ENCODE measurements around the gene IL34.
A peak's percentile ranks its signal among the peaks of the same experiment; 100 is the strongest.

The IL34 gene

DNA sequence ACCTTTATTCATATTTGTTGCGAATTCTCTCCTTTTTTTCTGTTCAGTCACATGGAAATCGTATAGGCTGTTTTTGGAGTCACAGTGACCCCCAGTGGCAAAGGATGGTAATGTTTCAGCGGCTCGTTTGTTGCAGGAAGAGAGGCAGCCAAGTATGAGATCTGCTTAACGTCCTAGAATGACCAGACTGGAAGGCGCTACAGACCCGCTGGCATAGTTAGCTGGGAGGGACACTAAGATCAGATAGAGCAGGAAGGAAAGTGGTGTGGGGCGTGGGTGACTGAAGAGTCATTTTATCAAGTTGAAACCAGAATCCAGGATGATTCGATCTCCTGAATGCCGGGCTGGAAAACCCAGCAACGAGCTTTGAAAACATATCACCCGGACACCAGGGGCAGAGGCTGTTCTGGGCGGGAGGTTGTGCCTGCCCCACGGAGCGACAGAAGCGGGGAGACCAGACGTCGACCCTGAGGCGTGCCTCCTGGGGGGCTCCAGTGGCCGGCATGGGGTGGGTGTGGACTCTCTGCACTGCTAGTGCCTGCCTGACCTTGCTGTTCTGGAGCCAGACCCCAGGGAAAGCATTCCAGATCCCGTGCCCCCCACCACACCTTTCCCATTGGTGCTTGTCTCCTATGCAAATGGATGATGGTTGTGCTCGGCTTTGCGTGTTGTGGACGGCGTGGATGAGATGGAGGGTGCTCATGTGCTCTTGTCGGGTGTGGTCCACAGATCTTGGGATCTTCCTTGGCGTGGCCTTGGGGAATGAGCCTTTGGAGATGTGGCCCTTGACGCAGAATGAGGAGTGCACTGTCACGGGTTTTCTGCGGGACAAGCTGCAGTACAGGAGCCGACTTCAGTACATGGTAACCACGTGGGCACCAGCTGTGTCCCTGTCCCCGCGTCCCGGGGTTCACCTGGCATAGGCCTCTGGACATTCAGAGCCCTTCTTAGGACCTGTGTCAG, 7.7 kb downstream of the IL34 start:
- Histone ChIP-seq H3K4me2 (ENCODE audit: insufficient read depth, low read length) (peak overlapping the region; percentile 54), H3K4me1 (ENCODE audit: insufficient read depth, low read length) (peaks cover 6% of the 10 kb centered on the region), H3K36me3 (ENCODE audit: insufficient read depth, low read length) (no peaks in the 10 kb centered on the region), H4K20me1 (ENCODE audit: insufficient read depth, low read length) (no peaks in the 10 kb centered on the region), H3K9me3 (ENCODE audit: insufficient read depth, low read length, severe bottlenecking) (no peaks in the 10 kb centered on the region), H3K27me3 (ENCODE audit: insufficient read depth, low read length, poor library complexity) (no peaks in the 10 kb centered on the region), H3K27ac (ENCODE audit: low read length) (no peak overlapping the region), H3K79me2 (ENCODE audit: insufficient read depth, low read length) (no peaks in the 10 kb centered on the region), H3K9ac (ENCODE audit: low read depth, low read length) (peak overlapping the region; percentile 34; the same call in 1 of the 2 replicates), H3K4me3 (ENCODE audit: low read depth in 1 of 2, low read length in 2 of 2) (no peak overlapping the region), H2AFZ (ENCODE audit: low read depth, low read length) (peak overlapping the region; percentile 90)
- TF ChIP-seq, protein P1, sequence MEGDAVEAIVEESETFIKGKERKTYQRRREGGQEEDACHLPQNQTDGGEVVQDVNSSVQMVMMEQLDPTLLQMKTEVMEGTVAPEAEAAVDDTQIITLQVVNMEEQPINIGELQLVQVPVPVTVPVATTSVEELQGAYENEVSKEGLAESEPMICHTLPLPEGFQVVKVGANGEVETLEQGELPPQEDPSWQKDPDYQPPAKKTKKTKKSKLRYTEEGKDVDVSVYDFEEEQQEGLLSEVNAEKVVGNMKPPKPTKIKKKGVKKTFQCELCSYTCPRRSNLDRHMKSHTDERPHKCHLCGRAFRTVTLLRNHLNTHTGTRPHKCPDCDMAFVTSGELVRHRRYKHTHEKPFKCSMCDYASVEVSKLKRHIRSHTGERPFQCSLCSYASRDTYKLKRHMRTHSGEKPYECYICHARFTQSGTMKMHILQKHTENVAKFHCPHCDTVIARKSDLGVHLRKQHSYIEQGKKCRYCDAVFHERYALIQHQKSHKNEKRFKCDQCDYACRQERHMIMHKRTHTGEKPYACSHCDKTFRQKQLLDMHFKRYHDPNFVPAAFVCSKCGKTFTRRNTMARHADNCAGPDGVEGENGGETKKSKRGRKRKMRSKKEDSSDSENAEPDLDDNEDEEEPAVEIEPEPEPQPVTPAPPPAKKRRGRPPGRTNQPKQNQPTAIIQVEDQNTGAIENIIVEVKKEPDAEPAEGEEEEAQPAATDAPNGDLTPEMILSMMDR (IDR thresholded peaks at IDR 0.05; ENCODE audit: borderline replicate concordance, extremely low read depth, low read length, poor library complexity, severe bottlenecking) = peak; percentile 97
- TF ChIP-seq EZH2 (IDR thresholded peaks at IDR 0.05; ENCODE audit: borderline replicate concordance, low read depth, low read length, severe bottlenecking) = no peak
- peak; percentile 83 for DNase-seq
- ATAC-seq (ENCODE audit: insufficient read depth, low read depth) = peak; percentile 93

DNA sequence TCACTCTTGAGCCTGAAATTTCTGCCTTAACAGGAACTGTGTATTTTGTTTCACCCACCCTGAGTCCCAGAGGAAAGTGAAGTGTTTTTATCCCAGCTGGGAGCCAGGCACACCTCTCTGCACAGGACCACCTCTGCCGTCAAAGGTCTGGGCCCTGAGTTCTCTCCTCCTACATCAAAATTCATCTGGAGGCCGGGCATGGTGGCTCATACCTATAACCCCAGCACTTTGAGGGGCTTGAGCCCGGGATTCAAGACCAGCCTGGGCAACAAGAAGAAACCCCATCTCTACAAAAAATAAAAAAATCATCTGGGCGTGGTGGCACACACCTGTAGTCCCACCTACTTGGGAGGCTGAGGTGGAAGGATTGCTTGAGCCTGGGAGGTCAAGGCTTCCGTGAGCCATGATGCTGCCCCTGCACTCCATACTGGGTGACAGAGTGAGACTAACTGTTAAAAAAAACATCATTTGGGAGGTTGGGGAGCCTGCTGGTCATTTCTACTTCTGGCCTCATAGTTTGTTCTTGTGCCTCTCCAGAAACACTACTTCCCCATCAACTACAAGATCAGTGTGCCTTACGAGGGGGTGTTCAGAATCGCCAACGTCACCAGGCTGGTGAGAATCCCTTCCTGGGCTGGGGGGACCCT, 9.8 kb downstream of the IL34 start:
- H3K9me3 ChIP-seq (ENCODE audit: insufficient read depth, low read length, severe bottlenecking) = no peaks in the 10 kb centered on the region
- peaks cover 6% of the 10 kb centered on the region for H3K4me1 ChIP-seq (ENCODE audit: insufficient read depth, low read length)
- no peak overlapping the region for H3K9ac ChIP-seq (ENCODE audit: low read depth, low read length)
- no peaks in the 10 kb centered on the region for H4K20me1 ChIP-seq (ENCODE audit: insufficient read depth, low read length)
- TF ChIP-seq, protein P1 (IDR thresholded peaks at IDR 0.05; ENCODE audit: borderline replicate concordance, extremely low read depth, low read length, poor library complexity, severe bottlenecking) = no peak
- no peak for TF ChIP-seq EZH2 (IDR thresholded peaks at IDR 0.05; ENCODE audit: borderline replicate concordance, low read depth, low read length, severe bottlenecking)
- H2AFZ ChIP-seq (ENCODE audit: low read depth, low read length) = no peak overlapping the region
- ATAC-seq (ENCODE audit: insufficient read depth, low read depth) (no peak), DNase-seq (no peak)
- no peak overlapping the region for H3K4me2 ChIP-seq (ENCODE audit: insufficient read depth, low read length)
- no peaks in the 10 kb centered on the region for H3K36me3 ChIP-seq (ENCODE audit: insufficient read depth, low read length)
- H3K4me3 ChIP-seq (ENCODE audit: low read depth in 1 of 2, low read length in 2 of 2) = no peak overlapping the region
- no peak overlapping the region for H3K27ac ChIP-seq (ENCODE audit: low read length)
- H3K79me2 ChIP-seq (ENCODE audit: insufficient read depth, low read length) = no peaks in the 10 kb centered on the region
- no peaks in the 10 kb centered on the region for H3K27me3 ChIP-seq (ENCODE audit: insufficient read depth, low read length, poor library complexity)

DNA sequence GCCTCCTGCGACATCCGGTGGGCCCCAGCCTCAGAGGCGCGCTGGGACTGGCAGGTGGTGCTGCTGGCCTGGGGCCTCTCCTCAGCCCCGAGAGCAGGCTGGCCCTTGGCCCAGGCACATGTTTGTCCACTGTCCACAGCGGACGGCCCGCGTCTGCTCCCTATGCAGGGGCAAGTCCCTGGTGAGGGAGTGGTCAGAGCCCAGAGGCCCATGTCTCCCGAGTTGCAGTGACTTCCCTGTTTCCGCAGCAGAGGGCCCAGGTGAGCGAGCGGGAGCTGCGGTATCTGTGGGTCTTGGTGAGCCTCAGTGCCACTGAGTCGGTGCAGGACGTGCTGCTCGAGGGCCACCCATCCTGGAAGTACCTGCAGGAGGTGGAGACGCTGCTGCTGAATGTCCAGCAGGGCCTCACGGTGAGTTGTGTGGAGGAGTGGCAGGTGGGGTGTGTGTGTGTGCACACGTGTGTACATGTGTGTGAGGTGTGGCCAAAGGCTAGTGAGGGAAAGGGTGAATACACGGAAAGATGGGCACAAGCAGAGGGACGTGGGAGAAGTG, 10.4 kb downstream of the IL34 start:
- H3K27ac ChIP-seq (ENCODE audit: low read length) = no peak overlapping the region
- H3K4me2 ChIP-seq (ENCODE audit: insufficient read depth, low read length) = no peak overlapping the region
- TF ChIP-seq, protein P1 (IDR thresholded peaks at IDR 0.05; ENCODE audit: borderline replicate concordance, extremely low read depth, low read length, poor library complexity, severe bottlenecking) = no peak
- no peak for TF ChIP-seq EZH2 (IDR thresholded peaks at IDR 0.05; ENCODE audit: borderline replicate concordance, low read depth, low read length, severe bottlenecking)
- H3K79me2 ChIP-seq (ENCODE audit: insufficient read depth, low read length) = no peaks in the 10 kb centered on the region
- H3K27me3 ChIP-seq (ENCODE audit: insufficient read depth, low read length, poor library complexity) = no peaks in the 10 kb centered on the region
- H2AFZ ChIP-seq (ENCODE audit: low read depth, low read length) = no peak overlapping the region
- no peak overlapping the region for H3K9ac ChIP-seq (ENCODE audit: low read depth, low read length)
- no peak for ATAC-seq (ENCODE audit: insufficient read depth, low read depth)
- no peaks in the 10 kb centered on the region for H3K36me3 ChIP-seq (ENCODE audit: insufficient read depth, low read length)
- no peak for DNase-seq
- H3K4me3 ChIP-seq (ENCODE audit: low read depth in 1 of 2, low read length in 2 of 2) = no peak overlapping the region
- peaks cover 6% of the 10 kb centered on the region for H3K4me1 ChIP-seq (ENCODE audit: insufficient read depth, low read length)
- H3K9me3 ChIP-seq (ENCODE audit: insufficient read depth, low read length, severe bottlenecking) = no peaks in the 10 kb centered on the region
- H4K20me1 ChIP-seq (ENCODE audit: insufficient read depth, low read length) = no peaks in the 10 kb centered on the region
